EH (cell line): ENCODE results near the gene CKMT1A.

Source experiments
- DNase-seq: peaks from one replicate; pipeline ENCODE4 v3.0.0-alpha.2; 2015; ENCODE audit warnings: low read depth

Gene CKMT1A

GRCh38 chr15:43748376-43748775 is 54.7 kb downstream of the CKMT1A start:
- peak; percentile 48 for DNase-seq
